Activated CD4-positive, alpha-beta T cell treated with anti-CD3 and anti-CD28 coated beads, Interleukin-2, amount 50 U/mL, for 48 hours (primary cell): ENCODE data around the gene TTLL11.

Experiments used
- DNase-seq, 2 experiments: peaks; one replicate each; pipeline ENCODE4 v3.0.0-alpha.2; 2020

The TTLL11 gene

DNA sequence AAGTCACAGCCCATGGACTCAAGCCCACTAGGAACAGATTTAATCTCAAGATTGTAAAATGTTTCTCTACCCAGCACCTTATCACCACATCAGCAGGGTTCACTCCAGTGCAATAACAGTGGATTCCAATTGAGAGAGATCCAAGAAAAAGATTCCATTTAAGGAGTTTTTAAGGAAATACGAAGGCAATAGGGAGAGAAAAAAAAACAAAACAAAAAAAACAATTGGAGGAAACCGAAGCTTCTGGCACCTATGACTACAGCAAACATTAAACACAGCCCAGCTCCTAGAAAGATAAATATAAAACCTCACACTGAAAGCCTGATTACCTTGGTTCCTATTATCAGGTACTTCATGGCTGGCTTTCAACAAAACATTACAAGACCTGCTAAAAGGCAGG is 249.0 kb downstream of the TTLL11 start:
- no peak for DNase-seq

DNA sequence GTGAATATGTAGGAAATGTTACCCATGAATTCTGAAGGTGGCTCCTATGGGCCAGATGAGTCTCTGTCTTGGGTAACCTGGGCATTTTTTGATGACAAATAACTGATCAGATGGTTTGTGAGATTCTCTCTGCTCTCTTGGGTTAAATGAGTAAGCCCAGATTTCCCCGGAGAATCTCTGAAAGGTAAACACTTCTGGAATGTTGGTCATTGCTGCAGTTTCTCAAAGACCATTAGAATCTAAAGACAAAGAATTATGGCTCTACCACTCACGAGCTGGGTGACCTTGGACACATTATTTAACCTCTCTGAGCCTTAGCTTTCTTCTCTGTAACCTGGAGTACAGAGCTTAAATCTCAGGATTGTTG is 250.5 kb downstream of the TTLL11 start:
- no peak for DNase-seq

- no peak for DNase-seq
Observed at GRCh38 chr9:121841771-121842611, 251.1 kb downstream of the TTLL11 start.

DNA sequence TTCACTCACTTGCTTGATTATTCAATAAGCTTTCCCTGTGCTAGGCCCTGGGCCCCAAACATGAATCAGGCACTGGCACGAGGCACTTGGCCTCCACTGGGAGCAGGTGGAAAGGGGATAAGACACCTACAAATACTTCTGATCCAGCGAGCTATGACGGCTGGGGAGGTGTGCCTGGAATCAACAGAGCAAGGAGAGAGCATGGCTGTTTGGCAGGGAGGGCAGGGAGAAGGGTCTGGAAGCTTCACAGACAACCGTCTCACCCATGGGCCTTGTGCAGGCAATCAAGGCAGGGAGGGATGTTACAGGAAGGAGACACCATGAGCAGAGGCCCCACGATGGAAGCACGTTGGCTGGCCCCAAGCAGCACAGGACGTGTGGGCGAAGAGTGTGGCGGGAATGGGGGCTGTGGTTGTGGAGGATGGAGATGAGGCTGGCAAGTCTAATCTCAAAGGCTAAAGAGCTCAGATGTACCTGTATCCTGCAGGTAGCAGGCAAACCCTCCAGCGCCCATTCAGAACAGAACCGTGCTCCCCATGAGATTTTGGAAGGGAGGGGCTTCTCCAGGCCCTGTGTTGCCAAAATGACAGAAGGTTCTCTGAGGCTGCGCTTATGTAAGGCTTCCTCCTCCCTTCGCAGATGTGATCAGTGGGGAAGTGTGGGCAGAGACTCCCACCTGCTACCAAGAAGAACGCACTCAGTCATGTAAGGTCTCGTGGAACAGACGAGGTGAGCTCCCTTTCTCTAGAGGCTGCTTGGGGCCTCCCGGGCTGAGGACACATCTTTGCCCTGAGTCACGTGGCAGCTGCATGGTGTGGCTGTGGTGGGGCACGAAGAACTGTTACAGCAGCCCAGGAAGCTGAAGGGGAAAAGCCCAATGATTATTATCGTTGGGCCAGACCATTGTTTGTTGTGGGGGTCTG is 252.0 kb downstream of the TTLL11 start:
- DNase-seq = no peak

DNA sequence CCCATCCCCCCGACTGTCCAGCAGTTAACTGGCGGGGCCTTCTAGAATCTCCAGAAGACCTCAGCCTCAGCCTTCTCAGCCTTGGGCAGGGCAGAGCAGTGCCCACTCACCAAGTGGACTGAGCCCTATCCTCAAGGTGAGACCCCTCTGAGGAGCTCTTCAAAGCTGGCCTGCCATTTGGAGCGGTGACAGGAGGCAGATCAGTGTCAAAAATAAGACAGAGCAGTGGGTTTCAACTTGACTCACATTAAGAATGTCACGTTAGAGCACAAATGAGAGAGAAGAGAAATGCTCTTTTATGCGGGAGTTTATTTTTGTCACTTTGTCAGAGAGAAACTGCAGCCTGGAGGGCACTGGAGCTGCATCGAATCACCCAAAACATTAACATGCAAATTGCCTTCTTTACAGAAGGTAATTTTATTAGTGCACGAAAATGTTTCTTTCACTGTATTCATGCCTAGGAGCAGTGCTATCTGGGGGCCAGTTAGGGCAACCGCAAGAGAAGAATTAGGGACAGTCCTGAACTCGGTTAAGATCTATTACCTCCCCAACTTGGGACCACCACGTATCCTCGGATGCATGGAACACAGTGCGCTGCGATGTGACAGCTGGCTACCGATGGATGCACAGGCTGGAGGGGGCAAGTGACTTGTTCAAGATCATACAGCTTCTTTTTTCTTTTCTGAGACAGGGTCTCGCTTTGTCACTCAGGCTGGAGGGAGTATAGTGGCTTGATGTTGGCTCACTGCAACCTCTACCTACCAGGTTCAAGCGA is 253.2 kb downstream of the TTLL11 start:
- DNase-seq = no peak

DNA sequence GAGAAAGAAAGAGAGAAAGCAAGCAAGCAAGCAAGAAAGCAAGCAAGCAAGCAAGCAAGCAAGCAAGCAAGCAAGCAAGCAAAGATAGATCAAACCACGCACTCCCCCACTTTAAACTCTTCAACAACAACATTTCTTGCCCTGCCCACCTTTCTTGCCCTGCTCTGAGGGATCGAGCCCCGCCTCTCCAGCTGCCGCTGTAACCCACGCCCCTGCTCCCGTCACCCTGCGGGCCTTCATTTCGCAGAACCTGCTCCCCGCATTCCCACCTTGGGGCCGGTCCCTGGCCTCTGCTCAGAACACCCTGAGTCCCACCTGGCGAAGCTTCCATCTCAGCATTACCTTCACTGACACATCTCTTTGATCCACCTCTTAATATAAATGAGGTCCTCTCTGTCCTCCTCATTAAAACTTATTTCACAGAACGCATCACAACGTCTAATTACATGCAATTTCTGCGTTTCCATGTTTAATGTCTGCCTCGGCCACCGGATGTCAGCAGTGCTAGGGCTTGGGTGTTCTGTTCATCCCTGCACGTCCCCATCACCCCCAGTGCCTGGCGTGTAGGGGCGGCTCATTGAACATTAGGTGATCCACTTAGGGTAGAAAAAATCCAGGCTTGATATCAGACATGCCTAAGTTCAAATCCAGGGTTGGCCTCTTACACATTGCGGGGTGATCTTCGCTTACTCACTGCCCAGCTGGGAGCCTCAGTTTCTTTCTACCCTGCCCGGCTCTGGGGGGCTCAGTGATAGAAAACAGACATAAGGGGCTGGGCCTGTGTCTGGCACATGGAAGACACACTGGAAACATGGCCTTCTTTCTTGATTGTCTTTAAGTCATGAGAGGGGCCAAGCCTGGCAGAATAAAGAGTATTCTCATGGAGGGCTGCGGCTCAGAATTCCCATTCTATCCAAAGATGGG is 254.1 kb downstream of the TTLL11 start:
- no peak for DNase-seq

DNA sequence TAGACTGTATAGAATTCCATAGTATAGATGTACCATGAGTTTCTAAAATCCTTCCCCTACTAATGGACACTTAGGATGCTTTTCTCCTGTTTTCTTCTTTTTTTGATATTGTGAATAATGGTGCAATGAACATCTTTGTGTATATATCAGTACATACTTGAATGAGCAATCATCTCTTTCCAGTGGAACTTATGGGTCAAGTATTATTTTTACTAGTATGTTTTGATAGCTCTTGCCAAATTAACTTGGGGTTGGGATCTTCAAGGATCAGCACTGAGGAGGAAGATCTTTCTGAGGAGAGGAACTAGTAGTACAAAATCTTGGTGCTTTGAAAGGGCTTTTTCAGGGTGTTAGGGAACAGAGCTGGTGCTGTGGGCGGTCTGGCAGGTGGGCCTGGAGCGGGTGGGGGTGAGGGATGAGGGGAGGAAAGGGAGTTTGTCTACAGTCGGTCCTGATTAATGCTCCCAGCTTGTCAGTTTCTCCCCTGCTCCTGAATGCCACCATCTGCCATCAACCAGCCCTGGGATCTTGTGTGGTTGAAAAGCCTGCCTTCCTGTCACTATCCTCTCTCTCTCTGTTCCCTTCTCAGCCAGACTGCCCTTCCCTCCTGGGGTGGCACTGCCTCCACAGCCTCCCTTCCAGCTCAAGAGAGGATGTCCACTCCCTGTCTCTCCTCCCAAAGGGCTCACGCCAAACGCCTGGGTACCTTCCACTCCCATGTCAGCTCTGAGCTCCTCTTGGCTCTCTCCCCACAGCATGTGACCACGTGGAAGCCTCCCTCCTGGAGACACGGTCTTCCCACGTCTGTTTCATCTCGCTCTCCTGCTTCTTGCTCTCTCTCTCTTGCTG is 255.8 kb downstream of the TTLL11 start:
- no peak for DNase-seq

DNA sequence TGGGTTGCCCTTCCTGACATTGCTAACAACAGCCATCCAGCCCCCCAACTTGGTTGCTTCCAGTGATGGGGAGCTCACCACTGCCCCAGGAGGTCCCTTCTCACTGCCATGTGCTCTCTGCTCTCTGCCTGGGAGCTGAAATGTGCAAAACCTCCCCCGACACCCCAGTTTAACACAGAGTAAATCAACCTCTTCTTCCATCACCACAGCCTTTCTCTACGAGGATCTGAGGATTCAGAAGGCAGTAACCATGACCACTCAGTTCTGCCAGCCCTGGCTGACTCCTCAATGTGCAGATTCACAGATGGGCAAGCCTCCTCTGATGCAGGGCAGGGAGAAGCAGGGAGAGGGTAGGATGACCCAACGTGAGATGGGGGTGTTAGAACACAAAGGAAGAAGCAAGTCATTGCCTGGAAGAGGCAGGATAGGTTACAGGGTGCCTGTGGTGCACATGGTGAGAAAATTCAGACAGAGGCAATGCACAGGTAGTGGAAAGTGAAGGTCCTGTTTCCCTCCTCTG is 256.7 kb downstream of the TTLL11 start:
- DNase-seq = no peak

- no peak for DNase-seq
Observed at GRCh38 chr9:121835587-121836365, 257.3 kb downstream of the TTLL11 start.

GRCh38 chr9:121833061-121833460 is 260.0 kb downstream of the TTLL11 start:
- DNase-seq = no peak

DNA sequence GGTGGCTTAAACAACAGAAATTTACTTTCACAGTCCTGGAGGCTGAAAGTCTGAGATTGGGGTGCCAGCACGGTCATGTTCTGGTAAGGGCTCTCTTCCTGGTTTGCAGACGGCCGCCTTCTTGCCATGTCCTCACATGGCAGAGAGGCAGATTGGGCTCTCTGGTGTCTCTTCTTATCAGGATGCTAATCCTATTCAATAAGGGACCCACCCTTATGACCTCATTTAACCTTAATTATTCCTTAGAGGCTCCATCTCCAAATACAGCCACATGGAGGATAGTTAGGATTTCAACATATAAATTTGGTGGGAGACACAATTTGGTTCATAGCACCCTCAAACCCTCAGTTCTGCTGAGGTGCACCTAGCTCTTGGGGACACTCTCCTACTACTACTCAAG is 261.2 kb downstream of the TTLL11 start:
- DNase-seq = no peak

- no peak for DNase-seq
Observed at GRCh38 chr9:121830441-121831140, 262.5 kb downstream of the TTLL11 start.

DNA sequence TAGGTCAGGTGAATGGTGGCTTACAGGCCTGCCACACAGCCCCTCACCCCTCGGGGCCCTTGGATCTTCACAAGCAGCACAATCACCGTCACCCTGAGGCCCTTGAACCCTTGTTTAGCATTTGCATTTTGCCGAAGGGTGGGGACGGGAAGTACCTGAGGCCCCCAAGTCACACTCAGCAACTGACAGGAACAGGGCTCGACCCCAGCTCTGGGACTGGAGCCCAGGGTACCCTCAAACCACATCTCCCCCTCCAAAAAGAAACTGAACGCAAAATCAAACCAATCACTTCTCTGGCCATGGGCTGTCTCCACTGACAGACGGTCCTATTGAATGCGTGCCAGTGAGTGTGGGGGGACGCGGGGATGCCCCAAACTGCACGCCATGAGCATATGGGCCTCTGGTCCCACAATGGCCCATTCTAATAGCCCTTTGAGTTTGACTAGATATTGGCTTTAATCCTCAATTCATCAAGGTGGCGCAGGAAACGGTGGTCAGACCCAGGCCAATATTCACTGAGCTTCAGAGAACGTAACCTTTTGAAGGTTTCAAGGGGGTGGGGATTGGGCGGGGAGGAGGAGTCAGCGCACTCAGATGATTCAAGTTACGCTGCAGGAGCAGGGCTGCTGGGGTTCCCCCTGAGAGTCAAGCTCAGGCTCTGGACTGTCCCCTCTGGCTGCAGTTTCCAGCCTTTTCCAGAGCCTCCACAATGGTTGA is 265.7 kb downstream of the TTLL11 start:
- no peak for DNase-seq

GRCh38 chr9:121826711-121827110 is 266.4 kb downstream of the TTLL11 start:
- DNase-seq = no peak

GRCh38 chr9:121825031-121825691 is 267.9 kb downstream of the TTLL11 start:
- DNase-seq = no peak

- DNase-seq = no peak
Observed at GRCh38 chr9:121824651-121825030, 268.5 kb downstream of the TTLL11 start.

GRCh38 chr9:121823451-121824169 is 269.5 kb downstream of the TTLL11 start:
- DNase-seq = no peak
